Fibroblast of peridontal ligament (primary cell): Measurements from ENCODE around the gene CEP72.
"Not testable (repeated sequence)": the region's sequence is repeated elsewhere in the genome, so short reads cannot be mapped to it uniquely, and the experiment has no call there.

Source experiments
- DNase-seq: peaks from one replicate; pipeline ENCODE4 v3.0.0-alpha.2; 2010; ENCODE audit errors: extremely low read depth

Gene CEP72

GRCh38 chr5:581266-581665 is 30.9 kb upstream of the CEP72 start:
- DNase-seq: no peak

GRCh38 chr5:581941-582340 is 30.2 kb upstream of the CEP72 start:
- DNase-seq: no peak

GRCh38 chr5:582445-582844 is 29.7 kb upstream of the CEP72 start:
- not testable (repeated sequence) for DNase-seq

- no peak for DNase-seq
These were observed 29.1 kb upstream of the CEP72 start for GRCh38 chr5:582936-583635.

GRCh38 chr5:583645-584044 is 28.5 kb upstream of the CEP72 start:
- no peak for DNase-seq

- no peak for DNase-seq
These were observed 27.9 kb upstream of the CEP72 start for GRCh38 chr5:584216-584615.

- DNase-seq: no peak
These were observed 27.3 kb upstream of the CEP72 start for GRCh38 chr5:584846-585245.

GRCh38 chr5:585556-585955 is 26.6 kb upstream of the CEP72 start:
- DNase-seq: no peak

GRCh38 chr5:585962-586628 is 26.0 kb upstream of the CEP72 start:
- no peak for DNase-seq

GRCh38 chr5:586751-587285 is 25.3 kb upstream of the CEP72 start:
- DNase-seq: no peak

- no peak for DNase-seq
These were observed 24.7 kb upstream of the CEP72 start for GRCh38 chr5:587403-587802.

GRCh38 chr5:588406-588995 is 23.6 kb upstream of the CEP72 start:
- DNase-seq: no peak

- no peak for DNase-seq
These were observed 23.0 kb upstream of the CEP72 start for GRCh38 chr5:589173-589572.

- no peak for DNase-seq
These were observed 22.6 kb upstream of the CEP72 start for GRCh38 chr5:589588-589987.

GRCh38 chr5:590346-590745 is 21.8 kb upstream of the CEP72 start:
- DNase-seq: no peak

GRCh38 chr5:591746-592145 is 20.4 kb upstream of the CEP72 start:
- DNase-seq: no peak

- no peak for DNase-seq
These were observed 20.0 kb upstream of the CEP72 start for GRCh38 chr5:592158-592557.

- DNase-seq: no peak
These were observed 18.6 kb upstream of the CEP72 start for GRCh38 chr5:593511-593910.

- DNase-seq: no peak
These were observed 17.8 kb upstream of the CEP72 start for GRCh38 chr5:594226-594860.

GRCh38 chr5:595285-595875 is 16.8 kb upstream of the CEP72 start:
- no peak for DNase-seq

- no peak for DNase-seq
These were observed 14.1 kb upstream of the CEP72 start for GRCh38 chr5:597871-598563.

GRCh38 chr5:598564-598890 is 13.6 kb upstream of the CEP72 start:
- no peak for DNase-seq
